ENCODE measurements around the gene KPNA6. TPM values are rescaled to one million over a fixed set of nuclear protein-coding genes. Genes with fewer than 3 reads are reported as not detected.

Gene KPNA6
- polyA plus RNA-seq, 1 of the 3 experiments (the other 2 are of a cell fraction): 13.1 TPM

DNA sequence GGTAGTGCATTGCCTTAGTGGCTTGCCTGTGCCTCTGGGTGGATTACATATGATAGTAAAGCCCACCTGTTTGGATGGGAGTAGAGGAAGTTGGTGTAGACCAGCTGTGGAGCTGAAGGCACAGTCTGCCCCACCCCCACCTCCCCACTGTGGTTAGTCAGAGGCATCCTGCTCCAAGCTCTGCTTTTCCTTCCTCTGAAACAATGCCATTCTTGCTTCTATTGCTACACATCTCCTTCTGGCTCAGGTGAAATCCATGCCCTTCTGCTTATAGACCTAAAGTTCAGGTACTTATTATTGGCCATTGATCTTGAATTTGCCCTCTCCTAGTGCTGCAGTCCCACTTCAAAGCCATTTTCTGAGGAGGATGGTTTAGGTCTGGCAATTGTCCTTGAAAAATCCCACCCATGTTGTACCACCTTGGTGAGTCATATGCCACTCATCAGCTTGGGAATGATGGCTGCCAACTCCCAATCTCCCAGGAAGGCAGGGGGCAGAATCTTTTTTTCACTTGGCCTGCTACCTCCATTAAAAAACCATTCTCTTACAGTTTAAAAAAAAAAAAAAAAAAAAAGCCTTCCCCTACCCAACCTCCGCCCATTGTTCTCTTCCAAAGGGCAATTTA is 64.9 kb downstream of the KPNA6 start:
- no peak overlapping the region for H3K4me2 ChIP-seq
- H3K9me3 ChIP-seq: no peaks in the 10 kb centered on the region
- peaks cover 47 to 53% of the 10 kb centered on the region in 2 experiments for H3K36me3 ChIP-seq (replicated peaks in 1 of 2; ENCODE audit: control insufficient read depth in 1 of 2, insufficient read depth in 2 of 2, low read length in 1 of 2)
- H3K4me1 ChIP-seq (ENCODE audit: control insufficient read depth in 1 of 2, insufficient read depth in 2 of 2, low read depth in 1 of 2, low read length in 1 of 2): no peaks in the 10 kb centered on the region
- no peak overlapping the region for H3K9ac ChIP-seq
- H4K20me1 ChIP-seq (ENCODE audit: insufficient read depth): no peaks in the 10 kb centered on the region
- 96% methylated on average over 1 of the region's 1 CpG for WGBS (ENCODE audit: low lambda C conversion rate)
- H3K27ac ChIP-seq (ENCODE audit: low read depth in 2 of 2, low read length in 1 of 2): no peak overlapping the region
- ChIA-PET POLR2A (no interaction called here), CTCF (interaction anchor here (1.3 kb wide), 1 partner anchor 64 kb away, joined by 5 read pairs; no protein-coding TSS in a partner anchor)
- H3F3A ChIP-seq (replicated peaks; ENCODE audit: insufficient read depth): peaks cover 19% of the 10 kb centered on the region
- H3K9me2 ChIP-seq: no peaks in the 10 kb centered on the region
- H3K27me3 ChIP-seq (ENCODE audit: insufficient read depth): no peaks in the 10 kb centered on the region
- no peak for TF ChIP-seq NFIC (IDR thresholded peaks at IDR 0.05; ENCODE audit: borderline replicate concordance)
- no peak for TF ChIP-seq YY1 (IDR thresholded peaks at IDR 0.05; ENCODE audit: low read depth)
- no peak for TF ChIP-seq MXI1 (IDR thresholded peaks at IDR 0.05; ENCODE audit: low read depth, low read length)
- no peak for TF ChIP-seq SIN3A (IDR thresholded peaks at IDR 0.05; ENCODE audit: borderline replicate concordance, low read depth, low read length)
- no peak for TF ChIP-seq POLR2AphosphoS5 (IDR thresholded peaks at IDR 0.05; ENCODE audit: low read depth, low read length)
- TF ChIP-seq FOSL2 (IDR thresholded peaks at IDR 0.05; ENCODE audit: borderline replicate concordance, low read depth): no peak
- TF ChIP-seq, protein P1, sequence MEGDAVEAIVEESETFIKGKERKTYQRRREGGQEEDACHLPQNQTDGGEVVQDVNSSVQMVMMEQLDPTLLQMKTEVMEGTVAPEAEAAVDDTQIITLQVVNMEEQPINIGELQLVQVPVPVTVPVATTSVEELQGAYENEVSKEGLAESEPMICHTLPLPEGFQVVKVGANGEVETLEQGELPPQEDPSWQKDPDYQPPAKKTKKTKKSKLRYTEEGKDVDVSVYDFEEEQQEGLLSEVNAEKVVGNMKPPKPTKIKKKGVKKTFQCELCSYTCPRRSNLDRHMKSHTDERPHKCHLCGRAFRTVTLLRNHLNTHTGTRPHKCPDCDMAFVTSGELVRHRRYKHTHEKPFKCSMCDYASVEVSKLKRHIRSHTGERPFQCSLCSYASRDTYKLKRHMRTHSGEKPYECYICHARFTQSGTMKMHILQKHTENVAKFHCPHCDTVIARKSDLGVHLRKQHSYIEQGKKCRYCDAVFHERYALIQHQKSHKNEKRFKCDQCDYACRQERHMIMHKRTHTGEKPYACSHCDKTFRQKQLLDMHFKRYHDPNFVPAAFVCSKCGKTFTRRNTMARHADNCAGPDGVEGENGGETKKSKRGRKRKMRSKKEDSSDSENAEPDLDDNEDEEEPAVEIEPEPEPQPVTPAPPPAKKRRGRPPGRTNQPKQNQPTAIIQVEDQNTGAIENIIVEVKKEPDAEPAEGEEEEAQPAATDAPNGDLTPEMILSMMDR (IDR thresholded peaks at IDR 0.05): no peak
- TF ChIP-seq TAF1 (IDR thresholded peaks at IDR 0.05; ENCODE audit: borderline replicate concordance, low read depth, low read length): no peak
- no peak for TF ChIP-seq TEAD4 (IDR thresholded peaks at IDR 0.05; ENCODE audit: borderline replicate concordance, insufficient read depth)
- no peak for TF ChIP-seq MEF2A (IDR thresholded peaks at IDR 0.05; ENCODE audit: borderline replicate concordance, low read depth)
- TF ChIP-seq SMC3 (IDR thresholded peaks at IDR 0.05; ENCODE audit: low read depth, low read length): no peak
- no peak for TF ChIP-seq REST (IDR thresholded peaks at IDR 0.05; ENCODE audit: low read depth, low read length)
- TF ChIP-seq CHD2 (IDR thresholded peaks at IDR 0.05; ENCODE audit: low read length, partially characterized antibody): no peak
- H3K79me2 ChIP-seq (ENCODE audit: insufficient read depth): no peaks in the 10 kb centered on the region
- no peak overlapping the region for H2AFZ ChIP-seq (ENCODE audit: low read depth)
- no peak overlapping the region for H3K4me3 ChIP-seq (ENCODE audit: low read depth in 2 of 2, low read length in 1 of 2)
- no peak for DNase-seq
